ENCODE data around the gene KIF23. TPM values are rescaled to one million over a fixed set of nuclear protein-coding genes. Genes with fewer than 3 reads are reported as not detected.
"Not testable (repeated sequence)": the region's sequence is repeated elsewhere in the genome, so short reads cannot be mapped to it uniquely, and the experiment has no call there.

The KIF23 gene
- total RNA-seq, 3 donors from 2014 or later (not counting 1 experiment from before 2014, with no cell fraction given) = 1.2 to 2.1 (median 1.9) TPM

- H3K27me3 Mint-ChIP-seq (ENCODE audit: low read depth in 2 of 2) = no peaks in the 10 kb centered on the region
- no peaks in the 10 kb centered on the region for H3K27me3 ChIP-seq (ENCODE audit: control insufficient read depth, insufficient read depth, low read length)
- no peaks in the 10 kb centered on the region for H3K36me3 ChIP-seq (ENCODE audit: control insufficient read depth, insufficient read depth, low read length)
- no peak overlapping the region for H3K27ac ChIP-seq (ENCODE audit: low read length)
- no peak for ATAC-seq
- DNase-seq = no peak
- peaks cover 7% of the 10 kb centered on the region for H3K4me1 ChIP-seq (ENCODE audit: control insufficient read depth, insufficient read depth, low read length)
- H3K9me3 Mint-ChIP-seq = no peaks in the 10 kb centered on the region
- no peak overlapping the region for H3K4me3 ChIP-seq (ENCODE audit: low read length)
- no peaks in the 10 kb centered on the region for H3K36me3 Mint-ChIP-seq
- H3K4me1 Mint-ChIP-seq = peaks cover 8 to 11% of the 10 kb centered on the region in 2 donors
- intact Hi-C loops (cut with micrococcal nuclease) = no loop called here
- 98% methylated on average over 2 of the region's 2 CpGs for WGBS (ENCODE audit: insufficient coverage)
- H3K27ac Mint-ChIP-seq = no peak overlapping the region
- no peak overlapping the region for H3K4me3 Mint-ChIP-seq
- TF ChIP-seq CTCF (IDR thresholded peaks at IDR 0.05) = no peak
- H3K9me3 ChIP-seq (ENCODE audit: control insufficient read depth, insufficient read depth, low read length) = no peaks in the 10 kb centered on the region
These were observed 32.8 kb downstream of the KIF23 start for GRCh38 chr15:69446953-69447352.

GRCh38 chr15:69450221-69450620, 36.1 kb downstream of the KIF23 start:
- H3K27me3 Mint-ChIP-seq (ENCODE audit: low read depth in 2 of 2); H3K36me3 Mint-ChIP-seq; H3K27me3 ChIP-seq (ENCODE audit: control insufficient read depth, insufficient read depth, low read length); DNase-seq; H3K27ac ChIP-seq (ENCODE audit: low read length); H3K4me3 ChIP-seq (ENCODE audit: low read length); ATAC-seq; H3K27ac Mint-ChIP-seq; H3K9me3 ChIP-seq (ENCODE audit: control insufficient read depth, insufficient read depth, low read length); H3K4me3 Mint-ChIP-seq; H3K9me3 Mint-ChIP-seq: not testable (repeated sequence)
- Histone ChIP-seq H3K4me1 (ENCODE audit: control insufficient read depth, insufficient read depth, low read length) (peaks cover 23% of the 10 kb centered on the region), H3K36me3 (ENCODE audit: control insufficient read depth, insufficient read depth, low read length) (peaks cover 11% of the 10 kb centered on the region)
- intact Hi-C loops (cut with micrococcal nuclease) = loop anchor here (5.0 kb wide), 1 partner anchor 653 kb away; no protein-coding TSS in a partner anchor
- 100% methylated on average over 4 of the region's 4 CpGs for WGBS (ENCODE audit: insufficient coverage)
- peaks cover 32 to 35% of the 10 kb centered on the region in 2 donors for H3K4me1 Mint-ChIP-seq

GRCh38 chr15:69450968-69451695, 37.0 kb downstream of the KIF23 start:
- H3K36me3 ChIP-seq (ENCODE audit: control insufficient read depth, insufficient read depth, low read length) = peaks cover 20% of the 10 kb centered on the region
- H3K4me1 Mint-ChIP-seq = peaks cover 39 to 42% of the 10 kb centered on the region in 2 donors
- H3K4me1 ChIP-seq (ENCODE audit: control insufficient read depth, insufficient read depth, low read length) = peaks cover 23% of the 10 kb centered on the region
- no peak for TF ChIP-seq CTCF (IDR thresholded peaks at IDR 0.05)
- no peaks in the 10 kb centered on the region for H3K9me3 ChIP-seq (ENCODE audit: control insufficient read depth, insufficient read depth, low read length)
- H3K9me3 Mint-ChIP-seq = no peaks in the 10 kb centered on the region
- 99% methylated on average over 12 of the region's 12 CpGs for WGBS (ENCODE audit: insufficient coverage)
- no peak for DNase-seq
- H3K36me3 Mint-ChIP-seq = peaks cover 4% of the 10 kb centered on the region
- peak overlapping the region; percentile 98 to 100 for H3K27ac Mint-ChIP-seq
- peak overlapping the region; percentile 98 for H3K4me3 Mint-ChIP-seq
- no peaks in the 10 kb centered on the region for H3K27me3 Mint-ChIP-seq (ENCODE audit: low read depth in 2 of 2)
- H3K4me3 ChIP-seq (ENCODE audit: low read length) = no peak overlapping the region
- H3K27ac ChIP-seq (ENCODE audit: low read length) = peak overlapping the region; percentile 83
- H3K27me3 ChIP-seq (ENCODE audit: control insufficient read depth, insufficient read depth, low read length) = no peaks in the 10 kb centered on the region
- intact Hi-C loops (cut with micrococcal nuclease) = loop anchor here (5.0 kb wide), 1 partner anchor 654 kb away; no protein-coding TSS in a partner anchor
- no peak for ATAC-seq

- WGBS (ENCODE audit: insufficient coverage) = 17% methylated on average over 32 of the region's 32 CpGs
- Mint-ChIP-seq H3K4me1 (peaks cover 41 to 45% of the 10 kb centered on the region in 2 donors), H3K36me3 (peaks cover 9% of the 10 kb centered on the region), H3K27me3 (ENCODE audit: low read depth in 2 of 2) (no peaks in the 10 kb centered on the region), H3K27ac (peak overlapping the region; percentile 98 to 100), H3K9me3 (no peaks in the 10 kb centered on the region), H3K4me3 (peak overlapping the region; percentile 98)
- ATAC-seq = peak; percentile 20 to 33 (median 25)
- Histone ChIP-seq H3K9me3 (ENCODE audit: control insufficient read depth, insufficient read depth, low read length) (no peaks in the 10 kb centered on the region), H3K4me3 (ENCODE audit: low read length) (peak overlapping the region; percentile 83), H3K4me1 (ENCODE audit: control insufficient read depth, insufficient read depth, low read length) (peaks cover 23% of the 10 kb centered on the region), H3K27ac (ENCODE audit: low read length) (peak overlapping the region; percentile 83), H3K36me3 (ENCODE audit: control insufficient read depth, insufficient read depth, low read length) (peaks cover 30% of the 10 kb centered on the region), H3K27me3 (ENCODE audit: control insufficient read depth, insufficient read depth, low read length) (no peaks in the 10 kb centered on the region)
- DNase-seq = peak in 1 of 2 donors; percentile 62
- intact Hi-C loops (cut with micrococcal nuclease) = loop anchor here (1.0 to 5.0 kb wide), 3 partner anchors 38 to 655 kb away; partner anchors contain the start of gene KIF23
- no peak for TF ChIP-seq CTCF (IDR thresholded peaks at IDR 0.05)
These were observed 38.0 kb downstream of the KIF23 start for GRCh38 chr15:69451951-69452691.

Data from natural killer cell (primary cell).